Epithelial cell of esophagus (primary cell): ENCODE data around the gene DCLK2.

ENCODE experiments used
- DNase-seq: peaks from one replicate; pipeline ENCODE4 v3.0.0; 2010; ENCODE audit warnings: low read depth
- H3K4me3 ChIP-seq: 2 replicates; pipeline ENCODE4 v1.5.1; 2011; ENCODE audit warnings: mild to moderate bottlenecking, low read length, control low read depth
- CTCF ChIP-seq: IDR thresholded peaks from 2 replicates; pipeline ENCODE4 v1.5.1; 2011; ENCODE audit warnings: low read depth, mild to moderate bottlenecking, low read length, control low read depth, inconsistent platforms; ENCODE audit not compliant: insufficient read depth; ENCODE audit errors: missing control alignments

DCLK2 gene

GRCh38 chr4:150253416-150253815 lies 175.2 kb downstream of the DCLK2 start:
- H3K4me3 ChIP-seq: no peak overlapping the region
- no peak for TF ChIP-seq CTCF
- DNase-seq: no peak

GRCh38 chr4:150253965-150254630 lies 175.9 kb downstream of the DCLK2 start:
- no peak for DNase-seq
- no peak for TF ChIP-seq CTCF
- no peak overlapping the region for H3K4me3 ChIP-seq

GRCh38 chr4:150255610-150256224 lies 177.5 kb downstream of the DCLK2 start:
- no peak for TF ChIP-seq CTCF

GRCh38 chr4:150256225-150256620 lies 178.0 kb downstream of the DCLK2 start:
- no peak for TF ChIP-seq CTCF
- DNase-seq: no peak
- H3K4me3 ChIP-seq: no peak overlapping the region

More at GRCh38 chr4:150255610-150256224, 177.5 kb downstream of the DCLK2 start:
- no peak for DNase-seq
- no peak overlapping the region for H3K4me3 ChIP-seq

GRCh38 chr4:150256841-150257730 lies 178.8 kb downstream of the DCLK2 start:
- DNase-seq: peak; percentile 95
- H3K4me3 ChIP-seq: no peak overlapping the region
- TF ChIP-seq CTCF: peak; percentile 34

- no peak overlapping the region for H3K4me3 ChIP-seq
- TF ChIP-seq CTCF: no peak
- DNase-seq: peak; percentile 82
These were observed 180.3 kb downstream of the DCLK2 start for GRCh38 chr4:150258569-150258968.
